Common myeloid progenitor, CD34-positive (primary cell): ENCODE results near the gene APRT.
"Not testable (repeated sequence)": the region's sequence is repeated elsewhere in the genome, so short reads cannot be mapped to it uniquely, and the experiment has no call there.

ENCODE experiments used
- CTCF ChIA-PET: fragments of 350-600 bp; sonication (Branson Sonifier 250); formaldehyde crosslinking; loops from one replicate; lab custom pipeline; 2021; ENCODE audit warnings: antibody characterized with exemption; lab: Charles Lee
- POLR2A ChIA-PET: fragments of 350-600 bp; sonication (Branson Sonifier 250); formaldehyde crosslinking; loops from one replicate; lab custom pipeline; 2021; ENCODE audit warnings: antibody characterized with exemption; lab: Charles Lee
- DNase-seq, 3 donors: peaks; one replicate each; pipeline versions ENCODE4 v3.0.0 to v3.0.0-alpha.2; 2013
- H3K27ac ChIP-seq, 2 experiments: 1 replicate in 1 of 2; 2 replicates in 1 of 2; pipeline ENCODE4 v1.7.0; 2013; ENCODE audit warnings: inconsistent platforms in 2 of 2, low read length in 2 of 2, mild to moderate bottlenecking in 2 of 2, low read depth in 1 of 2, moderate library complexity in 1 of 2; ENCODE audit not compliant: severe bottlenecking in 2 of 2, insufficient read depth in 1 of 2, poor library complexity in 1 of 2
- H3K27me3 ChIP-seq, 5 experiments: replicated peaks in 2 of 5; 1 replicate in 3 of 5; 2 replicates in 2 of 5; pipeline versions ENCODE4 v1.6.1 to v1.7.0; 2013; ENCODE audit warnings: low read length in 4 of 5, mild to moderate bottlenecking in 2 of 5, moderate library complexity in 2 of 5, inconsistent platforms in 1 of 5; ENCODE audit not compliant: insufficient read depth in 5 of 5, control insufficient read depth in 4 of 5
- H3K36me3 ChIP-seq, 4 experiments: 1 replicate in 2 of 4; 2 replicates in 2 of 4; pipeline versions ENCODE4 v1.6.1 to v1.7.0; 2013; ENCODE audit warnings: low read length in 3 of 4, control low read depth in 1 of 4, mild to moderate bottlenecking in 1 of 4; ENCODE audit not compliant: control insufficient read depth in 4 of 4, insufficient read depth in 4 of 4
- H3K4me1 ChIP-seq, 4 experiments: 1 replicate in 3 of 4; 2 replicates in 1 of 4; pipeline versions ENCODE4 v1.6.1 to v1.7.1; 2013; ENCODE audit warnings: low read length in 3 of 4, mild to moderate bottlenecking in 3 of 4, control low read depth in 1 of 4, inconsistent platforms in 1 of 4, moderate library complexity in 1 of 4; ENCODE audit not compliant: control insufficient read depth in 4 of 4, insufficient read depth in 4 of 4; ENCODE audit errors: control extremely low read depth in 1 of 4
- H3K4me3 ChIP-seq, 7 experiments: 1 replicate in 4 of 7; 2 replicates in 3 of 7; pipeline versions ENCODE4 v1.5.1 to v1.7.0; 2013; ENCODE audit warnings: mild to moderate bottlenecking in 7 of 7, low read length in 6 of 7, moderate library complexity in 6 of 7, inconsistent platforms in 2 of 7, low read depth in 2 of 7, control low read depth in 1 of 7; ENCODE audit not compliant: insufficient read depth in 4 of 7, control insufficient read depth in 1 of 7; ENCODE audit errors: extremely low read depth in 1 of 7
- H3K9me3 ChIP-seq, 5 experiments: 1 replicate in 4 of 5; 2 replicates in 1 of 5; pipeline versions ENCODE4 v1.6.1 to v1.7.1; 2013; ENCODE audit warnings: low read length in 4 of 5, mild to moderate bottlenecking in 2 of 5, inconsistent platforms in 1 of 5, low read depth in 1 of 5, moderate library complexity in 1 of 5; ENCODE audit not compliant: control insufficient read depth in 4 of 5, insufficient read depth in 2 of 5; ENCODE audit errors: control extremely low read depth in 1 of 5
- WGBS: methylation state at CpG from one replicate; pipeline ENCODE4 v1.1.5; 2013; ENCODE audit not compliant: insufficient coverage; 5-methylcytosine and 5-hydroxymethylcytosine counted together

APRT gene

GRCh38 chr16:88790312-88791211 lies 21.2 kb downstream of the APRT start:
- Histone ChIP-seq H3K4me3 (peak overlapping the region in 6 of 7 experiments; percentile 41 to 80 (median 62)), H3K9me3 (no peaks in the 10 kb centered on the region), H3K4me1 (peaks cover 12 to 78% (median 68%) of the 10 kb centered on the region in 4 experiments), H3K36me3 (peaks cover 0 to 4% (median 0%) of the 10 kb centered on the region in 4 experiments), H3K27ac (peak overlapping the region; percentile 65 to 72), H3K27me3 (no peaks in the 10 kb centered on the region)
- peak; percentile 79 to 92 (median 87) for DNase-seq
- CTCF ChIA-PET = interaction anchor here (1.6 kb wide), 1 partner anchor 20 kb away, joined by 3 read pairs; no protein-coding TSS in a partner anchor
- POLR2A ChIA-PET = interaction anchor here (0.9 kb wide), 1 partner anchor 20 kb away, joined by 4 read pairs; no protein-coding TSS in a partner anchor
- WGBS = 0% methylated on average over 18 of the region's 24 CpGs

- peak overlapping the region; percentile 48 to 72 for H3K27ac ChIP-seq
- no peaks in the 10 kb centered on the region for H3K9me3 ChIP-seq
- 8% methylated on average over 5 of the region's 7 CpGs for WGBS
- DNase-seq = peak in 2 of 3 donors; percentile 84 to 87
- peaks cover 8 to 71% (median 60%) of the 10 kb centered on the region in 4 experiments for H3K4me1 ChIP-seq
- H3K36me3 ChIP-seq = peaks cover 0 to 4% (median 0%) of the 10 kb centered on the region in 4 experiments
- peak overlapping the region in 3 of 7 experiments; percentile 65 to 80 (median 70) for H3K4me3 ChIP-seq
- H3K27me3 ChIP-seq = no peaks in the 10 kb centered on the region
- ChIA-PET POLR2A (no interaction called here), CTCF (interaction anchor here (1.1 to 3.3 kb wide), 4 partner anchors 11 to 21 kb away, joined by 3 to 15 read pairs (median 4); no protein-coding TSS in a partner anchor)
Measured at GRCh38 chr16:88789594-88789993, 22.1 kb downstream of the APRT start.

GRCh38 chr16:88788749-88789148 lies 23.0 kb downstream of the APRT start:
- POLR2A ChIA-PET = interaction anchor here (1.0 kb wide), 1 partner anchor 17 kb away, joined by 3 read pairs; no protein-coding TSS in a partner anchor
- WGBS = 100% methylated on average over 6 of the region's 8 CpGs
- not testable (repeated sequence) for H3K4me3 ChIP-seq, H3K36me3 ChIP-seq, DNase-seq, H3K27me3 ChIP-seq, H3K9me3 ChIP-seq
- Histone ChIP-seq H3K27ac (peak overlapping the region in 1 of 2 experiments; percentile 72), H3K4me1 (peaks cover 5 to 65% (median 56%) of the 10 kb centered on the region in 4 experiments)
- CTCF ChIA-PET = interaction anchor here (0.6 to 10.2 kb wide), 7 partner anchors 10 to 140 kb away, joined by 3 to 81 read pairs (median 4); no protein-coding TSS in a partner anchor

GRCh38 chr16:88787579-88788314 lies 24.0 kb downstream of the APRT start:
- no peak overlapping the region for H3K4me3 ChIP-seq
- no peaks in the 10 kb centered on the region for H3K27me3 ChIP-seq
- peaks cover 0 to 4% (median 0%) of the 10 kb centered on the region in 4 experiments for H3K36me3 ChIP-seq
- 90% methylated on average over 5 of the region's 11 CpGs for WGBS
- ChIA-PET CTCF (interaction anchor here (0.6 to 10.2 kb wide), 14 partner anchors 9 to 533 kb away, joined by 3 to 81 read pairs (median 4); no protein-coding TSS in a partner anchor), POLR2A (interaction anchor here (1.0 to 2.4 kb wide), 2 partner anchors 11 to 18 kb away, joined by 3 to 9 read pairs; no protein-coding TSS in a partner anchor)
- H3K27ac ChIP-seq = no peak overlapping the region
- H3K9me3 ChIP-seq = no peaks in the 10 kb centered on the region
- DNase-seq = no peak
- peaks cover 4 to 65% (median 56%) of the 10 kb centered on the region in 4 experiments for H3K4me1 ChIP-seq

GRCh38 chr16:88785106-88785924 lies 26.4 kb downstream of the APRT start, which contains the start of gene PIEZO1:
Gene PIEZO1 (minus strand): TSS chr16:88785220. CDS start chr16:88784964, 256 bp downstream.
- POLR2A ChIA-PET = interaction anchor here (0.6 to 1.4 kb wide), 3 partner anchors 14 to 48 kb away, joined by 3 to 6 read pairs (median 4); no protein-coding TSS in a partner anchor
- peaks cover 2 to 67% (median 58%) of the 10 kb centered on the region in 4 experiments for H3K4me1 ChIP-seq
- CTCF ChIA-PET = interaction anchor here (0.8 to 10.2 kb wide), 3 partner anchors 12 to 39 kb away, joined by 3 to 81 read pairs (median 4); no protein-coding TSS in a partner anchor

GRCh38 chr16:88784856-88785105 lies 26.9 kb downstream of the APRT start:
- H3K36me3 ChIP-seq = peaks cover 0 to 9% (median 0%) of the 10 kb centered on the region in 4 experiments
- peak overlapping the region; percentile 65 to 88 (median 77) for H3K4me3 ChIP-seq
- peak overlapping the region; percentile 54 to 82 for H3K27ac ChIP-seq
- WGBS = 0% methylated on average over 23 of the region's 32 CpGs
- ChIA-PET CTCF (interaction anchor here (1.0 to 10.2 kb wide), 5 partner anchors 19 to 425 kb away, joined by 3 to 81 read pairs (median 5); partner anchors contain the start of genes APRT and CDT1), POLR2A (interaction anchor here (1.1 to 1.9 kb wide), 5 partner anchors 14 to 48 kb away, joined by 4 to 10 read pairs (median 6); no protein-coding TSS in a partner anchor)
- no peak for DNase-seq
- peaks cover 0 to 67% (median 58%) of the 10 kb centered on the region in 4 experiments for H3K4me1 ChIP-seq
- H3K27me3 ChIP-seq = no peaks in the 10 kb centered on the region
- H3K9me3 ChIP-seq = no peaks in the 10 kb centered on the region

More at GRCh38 chr16:88785106-88785924, 26.4 kb downstream of the APRT start, which contains the start of gene PIEZO1:
- peaks cover 0 to 4% (median 0%) of the 10 kb centered on the region in 4 experiments for H3K36me3 ChIP-seq
- DNase-seq = peak; percentile 78 to 84 (median 81)
- WGBS = 3% methylated on average over 84 of the region's 110 CpGs
- H3K9me3 ChIP-seq = no peaks in the 10 kb centered on the region
- H3K27me3 ChIP-seq = no peaks in the 10 kb centered on the region
- H3K27ac ChIP-seq = peak within 1 kb of the TSS; percentile 54 to 82
- peak within 1 kb of the TSS; percentile 65 to 88 (median 77) for H3K4me3 ChIP-seq
